Memory B cell (primary cell): Measurements from ENCODE around the gene GGCT.
A peak's percentile ranks its signal among the peaks of the same experiment; 100 is the strongest.
"Not testable (repeated sequence)": the region's sequence is repeated elsewhere in the genome, so short reads cannot be mapped to it uniquely, and the experiment has no call there.

Experiments used
- ATAC-seq: fragments of 150-1000 bp; cut with Tn5 transposase; 2 replicates; pipeline ENCODE4 v1.10.0; 2021; ENCODE audit warnings: low read depth, mild to moderate bottlenecking, moderate library complexity
- DNase-seq, 2 donors: peaks; one replicate each; pipeline ENCODE4 v3.0.0; 2022; ENCODE audit warnings: low spot score in 2 of 2
- H3K27ac Mint-ChIP-seq: one replicate; pipeline ENCODE4 v1.8.0; 2022; ENCODE audit warnings: mild to moderate bottlenecking, moderate library complexity, mixed read lengths
- H3K27me3 Mint-ChIP-seq: one replicate; pipeline ENCODE4 v1.8.0; 2022; ENCODE audit warnings: mixed read lengths
- H3K36me3 Mint-ChIP-seq: one replicate; pipeline ENCODE4 v1.8.0; 2022; ENCODE audit warnings: mild to moderate bottlenecking, mixed read lengths
- H3K4me1 Mint-ChIP-seq: one replicate; pipeline ENCODE4 v1.8.0; 2022; ENCODE audit warnings: mixed read lengths
- H3K4me3 Mint-ChIP-seq: one replicate; pipeline ENCODE4 v1.8.0; 2022; ENCODE audit warnings: mild to moderate bottlenecking, moderate library complexity, mixed read lengths
- H3K9me3 Mint-ChIP-seq: one replicate; pipeline ENCODE4 v1.8.0; 2022; ENCODE audit warnings: mixed read lengths

Gene GGCT

DNA sequence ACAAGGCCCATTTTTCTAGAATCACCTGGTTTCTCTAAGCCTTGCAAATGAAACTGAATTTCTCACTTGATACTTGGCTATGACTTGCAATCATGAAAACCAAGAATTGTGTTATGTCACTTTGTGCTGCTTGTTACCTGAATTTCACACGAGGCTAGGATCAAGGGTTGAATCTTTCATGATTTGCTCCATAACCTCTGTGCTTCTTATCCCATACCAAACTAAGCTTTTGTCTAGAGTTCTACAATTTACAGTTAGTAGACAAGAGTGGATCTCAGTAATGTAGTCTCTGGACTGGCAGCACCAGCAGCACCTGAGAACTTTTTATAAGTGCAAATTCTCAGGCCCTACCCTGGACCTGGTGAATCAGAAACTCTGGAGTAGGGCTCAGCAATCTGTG is 22.7 kb upstream of the GGCT start:
- not testable (repeated sequence) for H3K9me3 Mint-ChIP-seq, H3K4me1 Mint-ChIP-seq, DNase-seq, ATAC-seq, H3K4me3 Mint-ChIP-seq, H3K27ac Mint-ChIP-seq, H3K27me3 Mint-ChIP-seq
- H3K36me3 Mint-ChIP-seq: peaks cover 17% of the 10 kb centered on the region

DNA sequence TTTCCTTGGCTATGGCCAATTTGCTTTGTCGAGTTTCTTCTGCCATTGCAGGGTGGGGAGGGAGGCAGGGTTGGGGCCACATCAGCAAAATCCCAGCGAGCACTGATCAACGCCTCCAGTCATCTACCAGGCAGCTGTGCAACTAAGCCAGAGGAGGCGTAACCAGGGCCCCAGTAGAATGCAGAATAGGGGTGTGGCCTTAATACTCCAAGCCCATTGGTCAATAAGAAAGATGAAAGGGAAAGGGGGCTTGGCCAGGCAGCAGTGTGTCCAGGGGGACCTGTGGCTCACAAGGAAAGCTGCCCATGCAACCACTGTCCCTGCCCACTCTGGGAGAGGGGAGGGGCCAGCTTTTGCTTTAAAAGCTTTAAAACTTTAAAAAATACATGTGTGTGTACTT is 21.5 kb upstream of the GGCT start:
- H3K9me3 Mint-ChIP-seq: no peaks in the 10 kb centered on the region
- no peak overlapping the region for H3K4me3 Mint-ChIP-seq
- H3K27ac Mint-ChIP-seq: no peak overlapping the region
- ATAC-seq (no peak), DNase-seq (no peak)
- no peaks in the 10 kb centered on the region for H3K27me3 Mint-ChIP-seq
- H3K36me3 Mint-ChIP-seq: peaks cover 14% of the 10 kb centered on the region
- H3K4me1 Mint-ChIP-seq: peaks cover 3% of the 10 kb centered on the region

DNA sequence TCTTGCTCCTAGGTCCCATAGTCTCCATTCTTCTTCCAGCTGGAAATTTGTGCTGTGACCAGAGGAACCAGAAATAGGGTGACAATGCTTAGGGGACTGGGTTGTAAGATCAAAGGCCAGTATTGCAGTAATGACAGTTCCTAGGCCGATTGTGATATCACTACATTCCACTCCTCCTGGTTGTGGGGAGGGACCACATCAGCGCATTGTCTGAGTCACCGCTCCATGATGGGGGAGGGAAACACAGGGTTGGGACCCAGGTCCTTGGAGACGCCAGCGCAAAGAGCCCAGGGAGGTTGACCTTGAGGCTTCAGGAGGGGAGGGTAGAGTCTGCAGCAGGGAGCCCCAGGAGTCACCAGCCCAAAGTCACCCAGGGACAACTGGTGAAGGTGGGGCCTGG is 20.8 kb upstream of the GGCT start:
- no peak overlapping the region for H3K4me3 Mint-ChIP-seq
- ATAC-seq: no peak
- no peak overlapping the region for H3K27ac Mint-ChIP-seq
- H3K9me3 Mint-ChIP-seq: no peaks in the 10 kb centered on the region
- peaks cover 6% of the 10 kb centered on the region for H3K4me1 Mint-ChIP-seq
- no peaks in the 10 kb centered on the region for H3K27me3 Mint-ChIP-seq
- DNase-seq: no peak
- H3K36me3 Mint-ChIP-seq: peaks cover 13% of the 10 kb centered on the region

DNA sequence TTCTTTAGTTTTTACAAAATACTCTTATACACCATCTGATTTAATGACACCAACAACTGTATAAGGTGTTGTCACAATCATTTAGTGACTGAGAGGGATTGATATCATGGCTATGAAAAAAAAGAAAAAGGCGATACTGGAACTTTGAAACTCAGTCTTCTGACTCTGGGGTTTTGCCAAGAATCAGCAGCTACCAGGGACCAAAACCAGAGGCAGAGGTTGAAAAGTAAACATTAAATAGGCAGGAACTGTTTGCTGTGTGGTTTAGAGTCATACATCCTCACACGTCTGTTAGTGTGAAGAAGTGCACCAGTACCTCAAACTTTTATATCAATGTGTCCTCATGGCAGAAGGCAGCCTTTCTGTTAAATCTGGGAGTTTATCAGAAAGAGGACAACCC is 19.9 kb upstream of the GGCT start:
- Mint-ChIP-seq H3K9me3 (no peaks in the 10 kb centered on the region), H3K4me3 (no peak overlapping the region), H3K4me1 (peaks cover 8% of the 10 kb centered on the region), H3K27me3 (no peaks in the 10 kb centered on the region), H3K27ac (peak overlapping the region; percentile 35), H3K36me3 (peaks cover 13% of the 10 kb centered on the region)
- ATAC-seq (no peak), DNase-seq (no peak)

DNA sequence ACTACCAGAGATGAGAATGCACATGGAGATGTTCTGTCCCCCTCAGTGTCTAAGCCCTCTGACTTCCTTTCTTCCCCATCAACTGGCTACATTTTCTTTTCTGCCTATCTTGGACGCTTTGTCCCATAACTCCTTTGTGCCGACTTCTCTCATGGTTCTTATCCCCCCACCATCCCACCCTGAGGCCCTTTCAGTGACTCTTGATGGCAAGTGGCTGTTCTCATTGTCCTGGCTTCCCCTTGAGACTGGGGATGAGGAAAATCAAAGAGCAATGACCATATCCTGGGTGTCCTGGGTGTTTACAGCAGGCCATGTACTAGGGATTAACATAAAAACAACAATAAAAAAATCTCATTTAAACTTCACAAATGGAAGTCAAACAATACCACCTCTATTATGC is 18.8 kb upstream of the GGCT start:
- H3K4me1 Mint-ChIP-seq: peaks cover 5% of the 10 kb centered on the region
- H3K9me3 Mint-ChIP-seq: no peaks in the 10 kb centered on the region
- no peak for ATAC-seq
- no peak overlapping the region for H3K4me3 Mint-ChIP-seq
- H3K27ac Mint-ChIP-seq: no peak overlapping the region
- DNase-seq: no peak
- no peaks in the 10 kb centered on the region for H3K27me3 Mint-ChIP-seq
- H3K36me3 Mint-ChIP-seq: peaks cover 13% of the 10 kb centered on the region

DNA sequence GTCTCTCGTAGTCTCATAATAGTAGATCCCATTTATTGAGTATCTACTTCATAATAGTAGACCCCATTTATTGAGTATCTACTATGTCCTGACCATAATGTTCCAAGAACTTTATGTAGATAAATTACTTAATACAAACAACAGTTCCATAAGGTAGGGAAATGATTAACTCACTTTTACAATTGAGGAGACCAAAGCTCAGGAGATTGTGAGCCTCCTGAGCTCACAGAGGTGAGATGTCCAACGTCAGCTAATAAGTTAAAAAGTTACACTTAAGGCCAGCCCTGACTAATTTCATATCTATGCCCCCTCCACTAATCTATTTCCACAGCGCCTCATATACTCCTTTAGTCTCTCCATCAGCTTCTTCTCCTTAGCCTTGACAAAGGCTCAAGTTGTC is 17.5 kb upstream of the GGCT start:
- no peak overlapping the region for H3K27ac Mint-ChIP-seq
- peaks cover 9% of the 10 kb centered on the region for H3K36me3 Mint-ChIP-seq
- no peaks in the 10 kb centered on the region for H3K27me3 Mint-ChIP-seq
- DNase-seq (no peak), ATAC-seq (no peak)
- no peaks in the 10 kb centered on the region for H3K9me3 Mint-ChIP-seq
- peaks cover 5% of the 10 kb centered on the region for H3K4me1 Mint-ChIP-seq
- H3K4me3 Mint-ChIP-seq: no peak overlapping the region

DNA sequence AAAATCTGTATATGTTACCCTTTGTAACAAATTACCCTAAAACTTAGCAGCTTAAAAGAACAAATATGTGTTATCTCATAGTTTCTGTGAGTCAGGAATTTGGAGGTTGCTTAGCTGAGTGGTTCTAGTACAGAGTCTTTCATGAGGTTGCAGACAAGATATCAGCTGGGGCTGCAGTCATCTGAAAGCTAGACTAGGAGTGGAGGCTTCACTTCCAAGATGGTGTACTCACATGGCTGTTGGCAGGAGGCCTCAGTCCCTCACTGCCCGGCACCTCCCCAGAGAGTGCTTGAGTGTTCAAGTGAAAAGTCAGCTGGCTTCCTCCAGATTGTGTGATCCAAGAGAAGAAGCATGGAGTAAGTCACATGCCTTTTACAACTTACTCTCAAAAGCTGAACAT is 16.9 kb upstream of the GGCT start:
- peaks cover 5% of the 10 kb centered on the region for H3K4me1 Mint-ChIP-seq
- peaks cover 9% of the 10 kb centered on the region for H3K36me3 Mint-ChIP-seq
- H3K27me3 Mint-ChIP-seq: no peaks in the 10 kb centered on the region
- ATAC-seq (no peak), DNase-seq (no peak)
- H3K27ac Mint-ChIP-seq: no peak overlapping the region
- no peaks in the 10 kb centered on the region for H3K9me3 Mint-ChIP-seq
- H3K4me3 Mint-ChIP-seq: no peak overlapping the region

DNA sequence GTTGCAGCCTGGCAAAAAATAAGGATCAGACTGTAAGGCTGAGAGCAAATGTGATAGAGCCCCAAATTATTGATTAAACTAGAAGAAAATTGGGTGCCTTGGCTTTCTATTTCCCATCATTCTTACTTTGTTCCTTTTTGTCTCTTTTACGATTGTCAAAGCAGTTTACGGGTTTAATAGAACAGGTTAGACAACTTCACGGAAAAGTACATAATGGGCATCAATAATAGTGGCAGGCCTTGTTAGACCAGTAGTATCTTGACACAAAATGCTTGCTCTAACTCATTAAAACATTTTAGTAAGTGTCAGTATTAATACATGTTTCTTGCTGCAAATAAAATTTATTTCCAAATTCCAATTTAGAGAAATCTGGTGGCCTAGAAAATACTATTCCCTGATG is 14.5 kb upstream of the GGCT start:
- DNase-seq (no peak), ATAC-seq (no peak)
- Mint-ChIP-seq H3K36me3 (peaks cover 6% of the 10 kb centered on the region), H3K27me3 (no peaks in the 10 kb centered on the region), H3K27ac (no peak overlapping the region), H3K9me3 (no peaks in the 10 kb centered on the region), H3K4me3 (no peak overlapping the region), H3K4me1 (peaks cover 5% of the 10 kb centered on the region)

DNA sequence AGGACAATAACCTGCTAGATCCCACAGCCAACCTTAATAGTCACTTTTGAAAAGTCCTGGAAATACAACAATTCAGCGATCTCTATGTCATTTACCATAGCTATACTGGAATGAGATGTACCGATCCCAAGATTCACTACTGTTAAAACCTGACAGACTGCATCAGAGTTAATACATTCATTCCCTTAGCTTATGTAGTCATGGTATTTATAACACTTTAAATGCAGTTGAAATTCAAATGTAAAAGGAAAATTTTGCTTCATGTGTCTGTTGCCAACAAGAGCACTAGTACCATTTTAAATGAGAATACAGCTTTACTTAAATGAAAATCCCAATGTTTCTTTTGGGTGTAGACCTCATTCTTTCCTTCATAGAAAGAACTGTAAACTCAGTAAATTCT is 11.1 kb upstream of the GGCT start:
- Mint-ChIP-seq H3K4me3 (no peak overlapping the region), H3K36me3 (peaks cover 3% of the 10 kb centered on the region), H3K4me1 (peaks cover 5% of the 10 kb centered on the region), H3K9me3 (no peaks in the 10 kb centered on the region), H3K27ac (no peak overlapping the region), H3K27me3 (no peaks in the 10 kb centered on the region)
- DNase-seq: no peak
- no peak for ATAC-seq

DNA sequence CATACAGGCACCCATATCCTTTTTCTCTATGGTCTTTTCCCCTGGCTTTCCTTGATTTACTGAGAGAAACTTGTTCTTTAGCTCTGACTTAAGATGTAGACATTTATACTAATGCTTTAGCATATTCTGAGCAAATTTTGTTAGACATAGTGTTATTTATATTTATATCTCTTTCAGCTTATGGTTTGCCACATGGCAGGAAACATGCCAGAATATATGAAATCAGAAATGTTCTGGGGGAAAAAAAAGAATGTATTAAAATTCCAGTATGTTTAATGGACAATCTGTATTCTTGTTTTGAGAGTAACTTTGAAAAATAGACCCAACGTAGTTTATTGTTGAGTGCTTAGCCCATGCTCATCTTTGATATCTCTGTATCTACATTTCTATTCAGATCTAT is 10.1 kb upstream of the GGCT start:
- H3K4me3 Mint-ChIP-seq: no peak overlapping the region
- no peak for ATAC-seq
- no peaks in the 10 kb centered on the region for H3K4me1 Mint-ChIP-seq
- no peaks in the 10 kb centered on the region for H3K27me3 Mint-ChIP-seq
- no peaks in the 10 kb centered on the region for H3K9me3 Mint-ChIP-seq
- no peak overlapping the region for H3K27ac Mint-ChIP-seq
- peaks cover 3% of the 10 kb centered on the region for H3K36me3 Mint-ChIP-seq
- DNase-seq: no peak

DNA sequence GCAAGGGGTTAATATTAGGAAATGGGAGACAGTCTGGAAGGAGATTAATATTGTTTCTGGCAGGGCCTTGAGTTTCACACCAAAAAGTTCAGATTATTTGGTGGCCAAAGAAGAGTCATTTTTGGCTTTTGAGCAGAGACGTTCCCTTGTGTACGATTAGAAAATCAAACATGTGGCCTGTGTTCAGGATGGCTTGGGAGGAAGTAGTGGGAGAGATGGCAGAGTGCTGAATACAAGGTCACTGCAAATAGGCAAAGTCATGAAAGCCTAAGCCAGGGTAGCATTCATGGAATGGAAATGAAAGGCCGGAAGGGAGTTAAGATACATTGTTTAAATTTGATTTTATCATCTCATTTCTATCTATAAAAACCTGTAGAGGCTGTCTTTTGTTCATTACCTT is 9.5 kb upstream of the GGCT start:
- ATAC-seq (no peak), DNase-seq (no peak)
- no peaks in the 10 kb centered on the region for H3K4me1 Mint-ChIP-seq
- H3K36me3 Mint-ChIP-seq: peaks cover 3% of the 10 kb centered on the region
- H3K9me3 Mint-ChIP-seq: no peaks in the 10 kb centered on the region
- no peak overlapping the region for H3K27ac Mint-ChIP-seq
- no peak overlapping the region for H3K4me3 Mint-ChIP-seq
- H3K27me3 Mint-ChIP-seq: no peaks in the 10 kb centered on the region

DNA sequence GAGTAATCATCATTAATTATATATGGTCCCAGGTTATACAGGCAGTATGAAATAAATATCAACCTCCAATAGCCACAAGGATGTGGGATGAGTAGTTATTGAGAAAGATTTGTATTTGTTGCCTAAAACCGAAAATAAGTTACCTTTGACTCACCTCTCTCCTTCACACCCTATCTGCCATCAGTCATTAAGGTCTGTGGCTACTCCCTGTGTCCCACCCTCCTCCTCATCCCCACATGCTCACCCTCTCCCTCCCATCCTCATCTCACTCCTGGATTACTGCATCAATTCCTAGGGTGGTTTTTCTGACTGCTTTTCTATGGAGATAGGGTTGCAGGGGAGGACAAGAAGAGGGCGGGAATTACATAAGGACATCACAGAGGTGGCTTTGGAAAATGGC is 9.1 kb upstream of the GGCT start:
- H3K9me3 Mint-ChIP-seq: no peaks in the 10 kb centered on the region
- H3K4me1 Mint-ChIP-seq: no peaks in the 10 kb centered on the region
- H3K27me3 Mint-ChIP-seq: no peaks in the 10 kb centered on the region
- peaks cover 3% of the 10 kb centered on the region for H3K36me3 Mint-ChIP-seq
- H3K27ac Mint-ChIP-seq: no peak overlapping the region
- no peak for ATAC-seq
- H3K4me3 Mint-ChIP-seq: no peak overlapping the region
- DNase-seq: no peak

DNA sequence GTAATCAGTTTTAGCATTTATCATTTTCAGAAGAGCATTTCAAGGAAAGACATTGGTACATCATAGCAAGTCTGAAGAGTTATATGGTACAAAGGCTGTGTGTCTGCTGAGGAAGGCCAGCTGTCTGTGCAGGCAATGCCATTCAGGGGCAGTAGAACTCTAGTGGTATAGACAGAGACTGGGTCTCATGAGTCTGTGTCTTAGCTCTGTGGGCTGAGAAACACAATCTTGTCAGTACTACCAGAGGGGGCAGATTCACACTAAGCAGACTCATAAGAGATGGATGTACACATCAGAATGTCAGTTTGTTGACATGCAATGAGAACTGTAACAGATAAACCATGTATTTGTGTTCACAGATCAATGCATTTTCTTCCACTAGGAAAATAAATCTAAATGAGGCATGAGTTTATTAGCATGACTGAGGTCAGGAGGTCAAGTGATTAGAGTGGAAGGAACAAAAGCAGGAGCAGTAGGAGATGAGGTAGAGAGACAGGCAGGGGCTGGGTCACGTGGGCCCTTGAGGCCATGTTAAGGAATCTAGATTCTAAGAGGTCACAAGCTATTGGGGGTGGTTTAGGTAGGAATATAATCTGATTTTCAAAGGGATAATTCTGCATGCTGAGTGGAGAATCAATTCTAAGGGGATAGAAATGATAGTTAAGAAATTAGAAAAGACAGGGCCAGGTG is 7.5 kb upstream of the GGCT start:
- H3K27me3 Mint-ChIP-seq: no peaks in the 10 kb centered on the region
- H3K4me3 Mint-ChIP-seq: no peak overlapping the region
- no peaks in the 10 kb centered on the region for H3K4me1 Mint-ChIP-seq
- no peaks in the 10 kb centered on the region for H3K9me3 Mint-ChIP-seq
- H3K27ac Mint-ChIP-seq: no peak overlapping the region
- DNase-seq: no peak
- peaks cover 3% of the 10 kb centered on the region for H3K36me3 Mint-ChIP-seq
- no peak for ATAC-seq

DNA sequence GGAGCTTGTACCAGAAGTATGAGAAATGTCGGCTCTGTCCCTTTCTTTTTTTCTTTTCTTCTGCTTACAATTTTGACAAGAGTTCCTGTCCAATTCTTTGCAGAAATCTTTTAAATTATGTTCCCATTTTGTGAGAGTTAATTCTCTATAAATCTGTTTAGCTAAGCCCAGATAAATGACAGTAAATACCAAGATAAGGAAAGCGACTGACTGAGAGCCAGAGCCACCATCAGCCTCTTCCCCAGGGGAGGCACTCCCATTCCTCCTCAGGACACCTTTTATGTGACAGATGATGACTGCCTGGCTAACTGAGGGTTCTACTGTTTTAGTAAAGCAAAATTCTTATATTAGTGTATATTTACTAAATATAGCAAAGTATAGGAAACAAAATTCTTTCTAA is 6.9 kb upstream of the GGCT start:
- DNase-seq (no peak), ATAC-seq (no peak)
- Mint-ChIP-seq H3K9me3 (no peaks in the 10 kb centered on the region), H3K4me3 (no peak overlapping the region), H3K27ac (no peak overlapping the region), H3K4me1 (no peaks in the 10 kb centered on the region), H3K27me3 (no peaks in the 10 kb centered on the region), H3K36me3 (peaks cover 3% of the 10 kb centered on the region)
